ENCODE data around the gene SUSD4. TPM values are rescaled to one million over a fixed set of nuclear protein-coding genes. Genes with fewer than 3 reads are reported as not detected.

SUSD4 gene
- total and polyA plus RNA-seq, 10 of the 15 experiments (the other 5 are each of a cell fraction or from before 2014, with no cell fraction given) = 0.13 to 1.1 (median 0.26) TPM; not detected in 3

GRCh38 chr1:223235091-223235490 is 128.9 kb downstream of the SUSD4 start:
- H3K27me3 ChIP-seq (replicated peaks in 1 of 2; ENCODE audit: control insufficient read depth in 2 of 2, insufficient read depth in 2 of 2, low read length in 1 of 2) = no peaks in the 10 kb centered on the region; a peak in 1 of 4 replicates
- no peaks in the 10 kb centered on the region for H3K36me3 ChIP-seq (ENCODE audit: control insufficient read depth in 2 of 2, insufficient read depth in 2 of 2, low read length in 1 of 2)
- ChIA-PET CTCF (interaction anchor here (0.8 to 6.2 kb wide), 5 partner anchors 9 to 100 kb away, joined by 3 to 43 read pairs (median 3); no protein-coding TSS in a partner anchor), SMC1A (ENCODE audit: uncharacterized antibody, unreplicated experiment) (interaction anchor here (0.7 to 1.6 kb wide), 6 partner anchors 9 to 110 kb away, joined by 3 to 6 read pairs (median 4); no protein-coding TSS in a partner anchor), POLR2A (no interaction called here), RAD21 (ENCODE audit: unreplicated experiment) (interaction anchor here (1.0 to 3.2 kb wide), 5 partner anchors 9 to 101 kb away, joined by 3 to 25 read pairs (median 5); partner anchors contain the start of gene TLR5)
- FAIRE-seq (no peak), ATAC-seq (no peak), DNase-seq (ENCODE audit: low read depth, low spot score) (no peak)
- no peak overlapping the region for H3K4me2 ChIP-seq (ENCODE audit: control insufficient read depth, insufficient read depth)
- no peak overlapping the region for H3K9ac ChIP-seq (ENCODE audit: control insufficient read depth, insufficient read depth, low read length)
- H3K9me3 ChIP-seq (replicated peaks; ENCODE audit: control insufficient read depth, insufficient read depth, low read length) = no peaks in the 10 kb centered on the region
- TF ChIP-seq JUND (IDR thresholded peaks at IDR 0.05; ENCODE audit: low read depth, low read length) (no peak), GATAD2B (conservative IDR thresholded peaks at IDR 0.05; ENCODE audit: low read depth) (no peak), POLR2AphosphoS2 (IDR thresholded peaks at IDR 0.05; ENCODE audit: low read depth, low read length) (no peak), WRNIP1 (IDR thresholded peaks at IDR 0.05; ENCODE audit: borderline replicate concordance, low read depth, low read length) (no peak), YBX1 (IDR thresholded peaks at IDR 0.05) (no peak), SREBF1 (IDR thresholded peaks at IDR 0.05; ENCODE audit: low read length) (no peak), CEBPB (IDR thresholded peaks at IDR 0.05; ENCODE audit: borderline replicate concordance in 1 of 2, low read depth in 2 of 2, low read length in 2 of 2) (no peak), TCF12 (IDR thresholded peaks at IDR 0.05; ENCODE audit: low read depth, low read length) (no peak), CBX3 (IDR thresholded peaks at IDR 0.05; ENCODE audit: borderline replicate concordance, low read depth) (no peak), HCFC1 (IDR thresholded peaks at IDR 0.05; ENCODE audit: low read length) (no peak), SIN3A (IDR thresholded peaks at IDR 0.05; ENCODE audit: low read depth, low read length) (no peak), IKZF1 (conservative IDR thresholded peaks at IDR 0.05) (no peak), BRCA1 (IDR thresholded peaks at IDR 0.05; ENCODE audit: low read depth, low read length) (no peak), BCL11A (IDR thresholded peaks at IDR 0.05; ENCODE audit: low read depth, low read length) (no peak), CHD1 (IDR thresholded peaks at IDR 0.05; ENCODE audit: low read depth, low read length) (no peak), RBBP5 (conservative IDR thresholded peaks at IDR 0.05) (no peak), PAX8 (IDR thresholded peaks at IDR 0.05) (no peak), ASH2L (IDR thresholded peaks at IDR 0.05; ENCODE audit: borderline replicate concordance, low read depth) (no peak), SIX5 (IDR thresholded peaks at IDR 0.05; ENCODE audit: low read depth, low read length, severe bottlenecking) (no peak), STAT1 (conservative IDR thresholded peaks at IDR 0.05) (no peak)
- no peaks in the 10 kb centered on the region for H3K4me1 ChIP-seq (ENCODE audit: control insufficient read depth, insufficient read depth, low read length)
- H2AFZ ChIP-seq (ENCODE audit: control insufficient read depth, low read depth, low read length) = no peak overlapping the region
- WGBS (ENCODE audit: insufficient coverage, insufficient replicate concordance, low lambda C conversion rate, missing lambda C conversion rate) = 28% methylated on average over 3 of the region's 3 CpGs
- H3K27ac ChIP-seq (ENCODE audit: control insufficient read depth, insufficient read depth) = no peak overlapping the region
- H3K79me2 ChIP-seq (ENCODE audit: control insufficient read depth, insufficient read depth, low read length) = no peaks in the 10 kb centered on the region
- intact Hi-C loops (cut with micrococcal nuclease; ENCODE audit: unreplicated experiment) (no loop called here), in situ Hi-C loops (cut with MboI) (no loop called here)
- no peaks in the 10 kb centered on the region for H4K20me1 ChIP-seq (ENCODE audit: control insufficient read depth, insufficient read depth)
- BruUV-seq (replicated peaks) = no TSS peak
- H3K4me3 ChIP-seq = no peak overlapping the region

Measured in GM12878 (cell line).